ENCODE measurements around the gene ITIH6.

DNA sequence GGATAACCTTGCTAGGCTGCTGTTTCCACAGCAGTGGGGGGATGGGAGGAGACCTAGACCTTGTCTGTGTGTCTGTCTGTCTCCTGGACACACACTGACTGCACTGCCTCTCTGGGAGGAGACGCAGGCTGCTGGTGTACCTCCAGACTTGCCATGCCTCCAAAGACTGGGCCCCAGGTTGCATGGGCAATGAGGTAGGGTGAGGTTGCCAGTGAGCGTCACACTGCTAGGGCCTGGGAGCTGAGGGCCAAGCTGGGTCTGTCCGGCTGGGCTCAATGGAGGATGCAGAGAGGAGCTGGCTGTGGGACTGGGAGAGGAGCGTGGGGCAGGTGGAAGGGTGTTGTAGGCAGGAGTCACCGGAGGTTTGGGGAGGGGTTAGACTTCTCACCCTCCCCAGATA, 26.1 kb upstream of the ITIH6 start:
- no peak for TF ChIP-seq NFRKB (IDR thresholded peaks at IDR 0.05)
- no peak for TF ChIP-seq TARDBP (IDR thresholded peaks at IDR 0.05)
- TF ChIP-seq, protein P1, sequence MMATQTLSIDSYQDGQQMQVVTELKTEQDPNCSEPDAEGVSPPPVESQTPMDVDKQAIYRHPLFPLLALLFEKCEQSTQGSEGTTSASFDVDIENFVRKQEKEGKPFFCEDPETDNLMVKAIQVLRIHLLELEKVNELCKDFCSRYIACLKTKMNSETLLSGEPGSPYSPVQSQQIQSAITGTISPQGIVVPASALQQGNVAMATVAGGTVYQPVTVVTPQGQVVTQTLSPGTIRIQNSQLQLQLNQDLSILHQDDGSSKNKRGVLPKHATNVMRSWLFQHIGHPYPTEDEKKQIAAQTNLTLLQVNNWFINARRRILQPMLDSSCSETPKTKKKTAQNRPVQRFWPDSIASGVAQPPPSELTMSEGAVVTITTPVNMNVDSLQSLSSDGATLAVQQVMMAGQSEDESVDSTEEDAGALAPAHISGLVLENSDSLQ (IDR thresholded peaks at IDR 0.05): no peak
- TF ChIP-seq LEF1 (IDR thresholded peaks at IDR 0.05; ENCODE audit: borderline replicate concordance): no peak
- TF ChIP-seq ARNT (IDR thresholded peaks at IDR 0.05): no peak
- TF ChIP-seq BHLHE40 (IDR thresholded peaks at IDR 0.05; ENCODE audit: borderline replicate concordance): no peak
- TF ChIP-seq ELF4 (IDR thresholded peaks at IDR 0.05): no peak
- TF ChIP-seq HDGF (IDR thresholded peaks at IDR 0.05; ENCODE audit: borderline replicate concordance): no peak
- no peak for TF ChIP-seq ZNF384 (IDR thresholded peaks at IDR 0.05)
- TF ChIP-seq FOXA1 (IDR thresholded peaks at IDR 0.05): no peak
- no peak for TF ChIP-seq SP1 (IDR thresholded peaks at IDR 0.05)
